Breast epithelium (tissue), 4 donors: ENCODE data around the gene ANKRD16. TPM values are rescaled to one million over a fixed set of nuclear protein-coding genes. Genes with fewer than 3 reads are reported as not detected.

Source experiments
- DNase-seq, 2 donors: peaks; one replicate each; pipeline ENCODE4 v3.0.0-alpha.2; 2019; ENCODE audit warnings: low spot score in 2 of 2
- H3K27ac ChIP-seq, 2 donors: fragments of 200-600 bp; sonication (generic) in 1 of 2; one replicate each; pipeline ENCODE4 v1.5.1; 2016 to 2019; ENCODE audit warnings: mild to moderate bottlenecking in 1 of 2
- H3K27me3 ChIP-seq, 2 donors: fragments of 200-600 bp; sonication (generic) in 1 of 2; one replicate each; pipeline versions ENCODE4 v1.5.1 to v1.6.0; 2017 to 2019; ENCODE audit warnings: control low read depth in 1 of 2, mild to moderate bottlenecking in 1 of 2
- H3K36me3 ChIP-seq: fragments of 200-600 bp; one replicate; pipeline ENCODE4 v1.5.1; 2019
- H3K4me1 ChIP-seq, 2 donors: fragments of 200-600 bp; sonication (generic); one replicate each; pipeline ENCODE4 v1.5.1; 2016 to 2019; ENCODE audit warnings: control low read depth in 1 of 2
- H3K4me3 ChIP-seq, 3 donors: fragments of 200-600 bp; sonication (generic); 1 replicate in 2 of 3; 2 replicates in 1 of 3; pipeline ENCODE4 v1.5.1; 2016 to 2019; ENCODE audit warnings: mild to moderate bottlenecking in 3 of 3, moderate library complexity in 2 of 3
- H3K9me3 ChIP-seq, 2 donors: fragments of 200-600 bp; sonication (generic) in 1 of 2; one replicate each; pipeline ENCODE4 v1.5.1; 2016 to 2019; ENCODE audit warnings: control low read depth in 1 of 2
- CTCF ChIP-seq, 3 donors: fragments of 450-650 bp; IDR thresholded peaks; one replicate each; pipeline ENCODE4 v1.5.1; 2016 to 2017; ENCODE audit warnings: antibody characterized with exemption in 3 of 3, mild to moderate bottlenecking in 3 of 3, moderate library complexity in 3 of 3
- POLR2A ChIP-seq: fragments of 450-650 bp; IDR thresholded peaks from one replicate; pipeline ENCODE4 v1.6.1; 2016; ENCODE audit warnings: antibody characterized with exemption, mild to moderate bottlenecking, moderate library complexity
- POLR2AphosphoS5 ChIP-seq, 3 donors: sonication (generic); formaldehyde crosslinking; IDR thresholded peaks; one replicate each; pipeline ENCODE4 v1.6.1; 2017; ENCODE audit warnings: antibody characterized with exemption in 3 of 3
- intact Hi-C: fragments of 100-400 bp; cut with DNase I; formaldehyde crosslinking; loops from one replicate; pipeline ENCODE4 v1.15.1; 2023; ENCODE audit warnings: low total_unique reads
- total RNA-seq, 3 donors: library from RNA; depleted of rRNA; stranded (reverse); fragments of >200 nt; gene quantifications; one replicate each; pipeline ENCODE4 v1.1.0, GENCODE V29; 2016

The ANKRD16 gene
- total RNA-seq, 3 donors from 2014 or later = 5.9 to 13.1 (median 8.8) TPM

DNA sequence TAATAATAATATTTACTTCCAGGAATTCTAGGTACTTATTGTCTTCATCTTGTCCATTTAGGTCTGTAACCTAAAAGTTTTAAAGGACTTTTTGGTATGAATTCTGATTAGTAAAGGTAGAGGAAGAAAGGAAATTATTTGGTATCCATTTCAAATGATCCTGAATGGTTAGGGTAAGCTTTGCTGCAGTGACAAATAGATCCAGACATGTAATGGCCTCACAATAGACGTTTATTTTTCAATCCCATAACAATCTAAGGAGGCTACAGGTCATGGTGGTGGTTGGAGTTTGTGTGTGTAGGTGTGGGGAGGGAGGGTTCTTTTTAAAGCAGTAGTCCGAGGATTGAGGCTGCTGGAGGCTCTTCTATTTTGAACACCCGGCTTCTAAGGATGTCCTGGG, 5.7 kb upstream of the ANKRD16 start:
- no peak overlapping the region for H3K4me3 ChIP-seq
- intact Hi-C loops = no loop called here
- TF ChIP-seq POLR2AphosphoS5 (IDR thresholded peaks at IDR 0.05) (no peak), POLR2A (no peak), CTCF (IDR thresholded peaks at IDR 0.05) (no peak)
- H3K27ac ChIP-seq = no peak overlapping the region
- DNase-seq = no peak
- no peaks in the 10 kb centered on the region for H3K36me3 ChIP-seq
- no peaks in the 10 kb centered on the region for H3K27me3 ChIP-seq
- H3K9me3 ChIP-seq = no peaks in the 10 kb centered on the region
- peaks cover 3 to 6% of the 10 kb centered on the region in 2 donors for H3K4me1 ChIP-seq

DNA sequence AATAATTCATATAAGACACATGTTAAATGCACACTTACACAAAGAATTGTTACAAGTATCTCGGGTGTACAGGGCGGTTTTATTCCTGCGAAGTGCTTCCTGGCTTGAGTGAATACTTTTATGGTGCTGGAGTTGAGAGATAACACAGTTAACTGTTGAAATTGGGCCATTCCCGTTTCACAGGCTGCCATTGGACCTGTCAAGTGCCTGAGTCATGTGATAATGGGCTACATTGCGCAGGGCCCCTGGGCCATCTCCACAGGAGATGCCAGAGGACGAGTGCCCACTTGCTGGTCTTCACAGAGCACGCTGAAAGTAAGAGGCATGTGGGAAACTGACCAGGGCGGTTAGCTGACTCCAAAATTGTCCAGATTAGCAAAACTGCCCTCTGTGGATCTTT, 5.2 kb upstream of the ANKRD16 start:
- intact Hi-C loops = no loop called here
- Histone ChIP-seq H3K27me3 (no peaks in the 10 kb centered on the region), H3K4me1 (peaks cover 3 to 6% of the 10 kb centered on the region in 2 donors), H3K27ac (no peak overlapping the region), H3K36me3 (no peaks in the 10 kb centered on the region), H3K4me3 (no peak overlapping the region), H3K9me3 (no peaks in the 10 kb centered on the region)
- no peak for DNase-seq
- TF ChIP-seq POLR2AphosphoS5 (IDR thresholded peaks at IDR 0.05) = no peak
- TF ChIP-seq CTCF (IDR thresholded peaks at IDR 0.05) = no peak
- TF ChIP-seq POLR2A = no peak

GRCh38 chr10:5894403-5894802, 4.7 kb upstream of the ANKRD16 start:
- Histone ChIP-seq H3K27ac (no peak overlapping the region), H3K9me3 (no peaks in the 10 kb centered on the region), H3K4me3 (no peak overlapping the region), H3K36me3 (no peaks in the 10 kb centered on the region), H3K27me3 (no peaks in the 10 kb centered on the region), H3K4me1 (peaks cover 3 to 6% of the 10 kb centered on the region in 2 donors)
- no peak for DNase-seq
- intact Hi-C loops = no loop called here
- TF ChIP-seq POLR2A (no peak), CTCF (IDR thresholded peaks at IDR 0.05) (no peak), POLR2AphosphoS5 (IDR thresholded peaks at IDR 0.05) (no peak)

- intact Hi-C loops = no loop called here
Measured at GRCh38 chr10:5893321-5893720, 3.6 kb upstream of the ANKRD16 start.

GRCh38 chr10:5892007-5892406, 2.3 kb upstream of the ANKRD16 start:
- peaks cover 3 to 11% of the 10 kb centered on the region in 2 donors for H3K4me1 ChIP-seq
- no peaks in the 10 kb centered on the region for H3K27me3 ChIP-seq
- intact Hi-C loops = loop anchor here (1.0 kb wide), 1 partner anchor 10 kb away; no protein-coding TSS in a partner anchor
- TF ChIP-seq CTCF (IDR thresholded peaks at IDR 0.05) = no peak
- no peak for TF ChIP-seq POLR2A
- TF ChIP-seq POLR2AphosphoS5 (IDR thresholded peaks at IDR 0.05) = no peak
- no peak overlapping the region for H3K4me3 ChIP-seq
- no peak for DNase-seq
- H3K27ac ChIP-seq = no peak overlapping the region
- no peaks in the 10 kb centered on the region for H3K36me3 ChIP-seq
- H3K9me3 ChIP-seq = no peaks in the 10 kb centered on the region

More at GRCh38 chr10:5893321-5893720, 3.6 kb upstream of the ANKRD16 start:
- Histone ChIP-seq H3K36me3 (no peaks in the 10 kb centered on the region), H3K9me3 (no peaks in the 10 kb centered on the region), H3K4me1 (peaks cover 3 to 9% of the 10 kb centered on the region in 2 donors), H3K27me3 (no peaks in the 10 kb centered on the region), H3K4me3 (no peak overlapping the region), H3K27ac (no peak overlapping the region)
- no peak for DNase-seq
- TF ChIP-seq POLR2A = no peak
- TF ChIP-seq CTCF (IDR thresholded peaks at IDR 0.05) = no peak
- no peak for TF ChIP-seq POLR2AphosphoS5 (IDR thresholded peaks at IDR 0.05)
